ENCODE results near the gene MAN1A1. TPM values are rescaled to one million over a fixed set of nuclear protein-coding genes. Genes with fewer than 3 reads are reported as not detected.

MAN1A1 gene
- polyA plus RNA-seq, 1 experiment, result 27.5 TPM

DNA sequence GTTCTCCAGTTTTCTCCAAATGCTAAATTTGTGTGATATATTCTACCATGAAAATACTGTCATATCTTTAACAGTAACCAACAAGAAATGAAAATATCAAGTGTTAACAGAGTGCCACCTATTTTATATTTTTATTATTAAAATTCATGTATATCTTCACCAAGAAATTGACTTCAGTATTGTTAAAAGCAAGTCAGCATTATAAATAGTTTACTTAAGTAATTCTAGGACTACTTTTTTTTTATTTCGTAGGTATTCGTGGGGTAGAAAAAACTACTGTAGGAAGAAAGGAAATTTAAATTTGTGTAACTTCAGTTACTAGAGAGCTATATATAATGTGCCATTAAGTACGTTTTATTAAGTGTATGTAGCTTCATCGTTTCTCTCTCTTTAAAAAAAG, 6.3 kb upstream of the MAN1A1 start:
- H3K9me3 ChIP-seq (ENCODE audit: control insufficient read depth, insufficient read depth, low read length), result no peaks in the 10 kb centered on the region
- no peak for DNase-seq (ENCODE audit: low read depth, low spot score)
- H3K27ac ChIP-seq (ENCODE audit: low read depth, low read length), result no peak overlapping the region
- ChIA-PET CTCF (no interaction called here), POLR2A (no interaction called here)
- no peaks in the 10 kb centered on the region for H3K27me3 ChIP-seq (ENCODE audit: control insufficient read depth, insufficient read depth, low read length)
- H3K4me3 ChIP-seq (ENCODE audit: low read depth, low read length), result no peak overlapping the region
- TF ChIP-seq, protein P1, sequence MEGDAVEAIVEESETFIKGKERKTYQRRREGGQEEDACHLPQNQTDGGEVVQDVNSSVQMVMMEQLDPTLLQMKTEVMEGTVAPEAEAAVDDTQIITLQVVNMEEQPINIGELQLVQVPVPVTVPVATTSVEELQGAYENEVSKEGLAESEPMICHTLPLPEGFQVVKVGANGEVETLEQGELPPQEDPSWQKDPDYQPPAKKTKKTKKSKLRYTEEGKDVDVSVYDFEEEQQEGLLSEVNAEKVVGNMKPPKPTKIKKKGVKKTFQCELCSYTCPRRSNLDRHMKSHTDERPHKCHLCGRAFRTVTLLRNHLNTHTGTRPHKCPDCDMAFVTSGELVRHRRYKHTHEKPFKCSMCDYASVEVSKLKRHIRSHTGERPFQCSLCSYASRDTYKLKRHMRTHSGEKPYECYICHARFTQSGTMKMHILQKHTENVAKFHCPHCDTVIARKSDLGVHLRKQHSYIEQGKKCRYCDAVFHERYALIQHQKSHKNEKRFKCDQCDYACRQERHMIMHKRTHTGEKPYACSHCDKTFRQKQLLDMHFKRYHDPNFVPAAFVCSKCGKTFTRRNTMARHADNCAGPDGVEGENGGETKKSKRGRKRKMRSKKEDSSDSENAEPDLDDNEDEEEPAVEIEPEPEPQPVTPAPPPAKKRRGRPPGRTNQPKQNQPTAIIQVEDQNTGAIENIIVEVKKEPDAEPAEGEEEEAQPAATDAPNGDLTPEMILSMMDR (IDR thresholded peaks at IDR 0.05; ENCODE audit: low read depth, low read length), result no peak

DNA sequence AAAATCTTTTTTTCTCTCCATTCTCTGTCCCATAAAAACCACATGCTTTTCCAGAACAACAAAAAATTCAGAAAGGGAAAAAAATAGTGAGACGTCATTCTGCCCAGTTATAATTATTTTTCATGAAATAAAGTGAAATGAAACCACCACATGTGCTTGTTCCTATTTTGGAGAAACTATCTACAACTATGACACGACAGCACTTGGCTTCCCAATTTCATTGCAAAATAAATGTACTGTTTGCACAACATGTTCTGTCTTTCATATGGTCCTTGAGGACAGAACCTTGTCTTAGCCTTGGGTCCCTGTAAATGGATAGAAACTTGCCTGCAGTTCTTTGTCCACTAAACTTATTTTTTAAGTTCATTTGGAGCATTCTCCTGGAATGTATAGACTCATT, 5.6 kb upstream of the MAN1A1 start:
- Histone ChIP-seq H3K4me3 (ENCODE audit: low read depth, low read length) (no peak overlapping the region), H3K9me3 (ENCODE audit: control insufficient read depth, insufficient read depth, low read length) (no peaks in the 10 kb centered on the region), H3K27me3 (ENCODE audit: control insufficient read depth, insufficient read depth, low read length) (no peaks in the 10 kb centered on the region), H3K27ac (ENCODE audit: low read depth, low read length) (no peak overlapping the region)
- POLR2A ChIA-PET, result no interaction called here
- CTCF ChIA-PET, result no interaction called here
- DNase-seq (ENCODE audit: low read depth, low spot score), result no peak
- TF ChIP-seq, protein P1 (IDR thresholded peaks at IDR 0.05; ENCODE audit: low read depth, low read length), result no peak

DNA sequence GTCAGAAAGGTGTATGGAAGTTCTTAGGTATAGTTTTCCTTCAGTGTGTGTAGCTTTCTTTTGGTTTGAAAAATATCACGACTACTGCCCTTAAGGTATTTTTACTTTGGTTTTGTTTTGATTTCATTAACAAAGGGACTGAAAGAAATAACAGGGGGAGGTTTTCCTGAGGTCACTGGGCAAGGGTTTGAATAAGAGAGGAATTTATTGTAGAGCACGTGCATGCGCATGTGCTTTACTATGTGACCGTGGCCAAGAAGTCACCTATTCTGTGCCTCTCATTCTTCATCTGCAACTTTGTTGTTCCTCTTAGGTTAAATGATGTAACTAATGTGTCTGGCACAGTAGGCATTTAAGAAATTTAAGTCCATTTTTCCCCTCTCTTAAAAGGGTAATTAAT, 4.1 kb upstream of the MAN1A1 start:
- no peaks in the 10 kb centered on the region; the same call in 1 of the 2 replicates for H3K9me3 ChIP-seq (ENCODE audit: control insufficient read depth, insufficient read depth, low read length)
- CTCF ChIA-PET, result no interaction called here
- TF ChIP-seq, protein P1 (IDR thresholded peaks at IDR 0.05; ENCODE audit: low read depth, low read length), result no peak
- POLR2A ChIA-PET, result no interaction called here
- no peak overlapping the region for H3K4me3 ChIP-seq (ENCODE audit: low read depth, low read length)
- H3K27ac ChIP-seq (ENCODE audit: low read depth, low read length), result no peak overlapping the region
- H3K27me3 ChIP-seq (ENCODE audit: control insufficient read depth, insufficient read depth, low read length), result no peaks in the 10 kb centered on the region
- DNase-seq (ENCODE audit: low read depth, low spot score), result no peak

DNA sequence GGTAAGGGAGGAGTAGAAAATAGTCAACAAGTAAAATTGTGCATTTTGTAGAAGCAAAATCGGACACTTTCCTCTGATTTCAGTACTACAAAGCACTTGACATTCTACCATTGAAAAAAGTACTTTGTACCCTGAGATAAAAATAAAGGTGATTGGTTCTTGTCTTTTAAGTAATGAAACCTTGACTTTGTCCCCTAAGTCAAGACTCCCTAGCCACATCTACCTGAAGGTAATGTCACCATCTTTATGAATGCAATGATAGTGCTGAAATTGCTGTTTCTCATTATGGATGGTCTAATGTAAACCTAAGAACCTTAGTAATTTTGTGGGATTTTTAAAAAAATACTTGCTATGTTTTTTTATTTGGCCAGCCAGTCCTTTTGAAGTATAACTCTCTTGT, 2.4 kb upstream of the MAN1A1 start:
- H3K27ac ChIP-seq (ENCODE audit: low read depth, low read length), result no peak overlapping the region
- TF ChIP-seq, protein P1 (IDR thresholded peaks at IDR 0.05; ENCODE audit: low read depth, low read length), result no peak
- no peaks in the 10 kb centered on the region; the same call in 1 of the 2 replicates for H3K9me3 ChIP-seq (ENCODE audit: control insufficient read depth, insufficient read depth, low read length)
- ChIA-PET POLR2A (no interaction called here), CTCF (interaction anchor here (0.8 to 2.3 kb wide), 5 partner anchors 179 to 390 kb away, joined by 3 to 33 read pairs (median 5); no protein-coding TSS in a partner anchor)
- no peaks in the 10 kb centered on the region for H3K27me3 ChIP-seq (ENCODE audit: control insufficient read depth, insufficient read depth, low read length)
- DNase-seq (ENCODE audit: low read depth, low spot score), result no peak
- no peak overlapping the region for H3K4me3 ChIP-seq (ENCODE audit: low read depth, low read length)

DNA sequence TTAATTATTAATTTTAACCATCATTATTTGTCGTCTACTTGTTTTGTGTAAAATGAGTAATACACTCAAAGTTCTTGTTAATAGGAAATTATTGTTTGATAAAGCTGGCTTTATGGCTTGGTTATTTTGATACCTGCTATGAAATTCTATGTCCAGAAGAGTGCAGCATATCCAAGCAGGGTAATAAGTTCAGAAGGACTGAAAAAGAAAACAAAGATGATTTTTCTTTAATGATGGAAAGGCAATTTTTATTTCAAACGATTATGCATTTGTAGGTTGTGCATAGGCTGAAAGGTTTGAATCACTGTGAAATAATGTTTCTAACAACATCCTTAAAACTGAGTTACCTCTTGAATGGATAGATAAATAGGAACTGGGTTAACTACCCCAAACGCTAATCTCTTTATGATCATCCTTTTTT, 1.4 kb upstream of the MAN1A1 start:
- no peak overlapping the region for H3K27ac ChIP-seq (ENCODE audit: low read depth, low read length)
- POLR2A ChIA-PET, result no interaction called here

More for the DNA sequence above, 1.4 kb upstream of the MAN1A1 start:
- H3K27me3 ChIP-seq (ENCODE audit: control insufficient read depth, insufficient read depth, low read length), result no peaks in the 10 kb centered on the region
- no peak for DNase-seq (ENCODE audit: low read depth, low spot score)
- TF ChIP-seq, protein P1 (IDR thresholded peaks at IDR 0.05; ENCODE audit: low read depth, low read length), result peak; percentile 66
- H3K9me3 ChIP-seq (ENCODE audit: control insufficient read depth, insufficient read depth, low read length), result no peaks in the 10 kb centered on the region; the same call in 1 of the 2 replicates
- peak overlapping the region; percentile 86 for H3K4me3 ChIP-seq (ENCODE audit: low read depth, low read length)
- CTCF ChIA-PET, result interaction anchor here (0.5 to 2.3 kb wide), 25 partner anchors 13 to 842 kb away, joined by 3 to 33 read pairs (median 3); no protein-coding TSS in a partner anchor
